WI38 (cell line): ENCODE results near the gene DAD1.

Source experiments
- H3K4me3 ChIP-seq: 2 replicates; pipeline ENCODE4 v1.5.1; 2011; ENCODE audit warnings: low read depth, mild to moderate bottlenecking, control low read depth, low read length
- CTCF ChIP-seq: IDR thresholded peaks from 2 replicates; pipeline ENCODE4 v1.5.1; 2012; ENCODE audit warnings: low read depth, mild to moderate bottlenecking, control low read depth, low read length

The DAD1 gene

GRCh38 chr14:22593601-22594000 lies 4.6 kb upstream of the DAD1 start:
- TF ChIP-seq CTCF, result no peak

GRCh38 chr14:22593189-22593588 lies 4.2 kb upstream of the DAD1 start:
- H3K4me3 ChIP-seq, result no peak overlapping the region
- no peak for TF ChIP-seq CTCF

More at GRCh38 chr14:22593601-22594000, 4.6 kb upstream of the DAD1 start:
- no peak overlapping the region for H3K4me3 ChIP-seq

GRCh38 chr14:22588526-22589095 lies 413 bp downstream of the DAD1 start:
- H3K4me3 ChIP-seq, result peak overlapping the region; percentile 96
- no peak for TF ChIP-seq CTCF

GRCh38 chr14:22587677-22588422 lies 1.2 kb downstream of the DAD1 start:
- H3K4me3 ChIP-seq, result peak overlapping the region; percentile 96

GRCh38 chr14:22587247-22587646 lies 1.8 kb downstream of the DAD1 start:
- no peak for TF ChIP-seq CTCF

GRCh38 chr14:22583994-22584393 lies 5.0 kb downstream of the DAD1 start:
- TF ChIP-seq CTCF, result no peak
- no peak overlapping the region for H3K4me3 ChIP-seq

More at GRCh38 chr14:22587247-22587646, 1.8 kb downstream of the DAD1 start:
- H3K4me3 ChIP-seq, result no peak overlapping the region

GRCh38 chr14:22580625-22581024 lies 8.4 kb downstream of the DAD1 start:
- TF ChIP-seq CTCF, result no peak
- H3K4me3 ChIP-seq, result no peak overlapping the region
